K562 (cell line): ENCODE results near the gene ARFGAP3. TPM values are rescaled to one million over a fixed set of nuclear protein-coding genes. Genes with fewer than 3 reads are reported as not detected.

ENCODE experiments used
- BCLAF1 ChIP-seq, 2 experiments: fragments of 450-650 bp in 1 of 2; IDR thresholded peaks; 2 replicates each; pipeline ENCODE4 v1.6.1; 2011 to 2017; ENCODE audit warnings: low read depth in 2 of 2, antibody characterized with exemption in 1 of 2, borderline replicate concordance in 1 of 2, low read length in 1 of 2, mild to moderate bottlenecking in 1 of 2, mixed read lengths in 1 of 2; ENCODE audit not compliant: control insufficient read depth in 1 of 2
- ESRRB ChIP-seq: fragments of 250-450 bp; sonication (Bioruptor Pico); IDR thresholded peaks from 2 replicates; pipeline ENCODE4 v1.5.0; 2020; ENCODE audit warnings: mild to moderate bottlenecking, moderate library complexity, borderline replicate concordance
- ETS2 ChIP-seq: IDR thresholded peaks from 2 replicates; pipeline ENCODE4 v1.6.1; 2016; ENCODE audit warnings: borderline replicate concordance, missing genetic modification characterization, mild to moderate bottlenecking, moderate library complexity, missing compliant biosample characterization; ENCODE audit not compliant: poor library complexity, severe bottlenecking
- HDAC6 ChIP-seq: IDR thresholded peaks from 2 replicates; pipeline ENCODE4 v1.6.1; 2012; ENCODE audit warnings: low read depth, mild to moderate bottlenecking, control low read depth, inconsistent platforms, low read length, moderate library complexity
- HINFP ChIP-seq: fragments of 450-650 bp; conservative IDR thresholded peaks from 2 replicates; pipeline ENCODE4 v1.6.1; 2016; ENCODE audit warnings: missing genetic modification characterization, low read depth, mild to moderate bottlenecking, control low read depth, missing compliant biosample characterization
- HSF4 ChIP-seq: fragments of 250-450 bp; sonication (Bioruptor Pico); IDR thresholded peaks from 2 replicates; pipeline ENCODE4 v2.1.2; 2022; ENCODE audit warnings: mild to moderate bottlenecking, moderate library complexity, borderline replicate concordance
- IRF2 ChIP-seq: sonication (generic); formaldehyde crosslinking; IDR thresholded peaks from 2 replicates; pipeline ENCODE4 v1.8.1; 2022; ENCODE audit warnings: mild to moderate bottlenecking, missing genetic modification reagents
- KAT7 ChIP-seq: sonication (generic); formaldehyde crosslinking; IDR thresholded peaks from 2 replicates; pipeline ENCODE4 v1.8.0; 2022; ENCODE audit warnings: missing genetic modification reagents, mild to moderate bottlenecking, borderline replicate concordance
- PHB ChIP-seq: fragments of 250-450 bp; sonication (Bioruptor Pico); IDR thresholded peaks from 2 replicates; pipeline ENCODE4 v1.5.0; 2021
- SRSF9 ChIP-seq: fragments of 200-400 bp; formaldehyde crosslinking; IDR thresholded peaks from 2 replicates; pipeline ENCODE4 v1.6.1; 2017; ENCODE audit warnings: low read depth, low read length, borderline replicate concordance
- U2AF1 ChIP-seq: fragments of 200-400 bp; formaldehyde crosslinking; optimal IDR thresholded peaks from 2 replicates; pipeline ENCODE3; 2017; ENCODE audit warnings: mild to moderate bottlenecking, low read depth, low read length, moderate library complexity
- ZBTB8A ChIP-seq: fragments of 450-650 bp; IDR thresholded peaks from 2 replicates; pipeline ENCODE4 v1.6.1; 2018; ENCODE audit warnings: mild to moderate bottlenecking, moderate library complexity; ENCODE audit not compliant: partially characterized antibody
- ZNF699 ChIP-seq: fragments of 250-450 bp; sonication (Bioruptor Pico); IDR thresholded peaks from 2 replicates; pipeline ENCODE4 v1.8.0; 2021; ENCODE audit warnings: mild to moderate bottlenecking, moderate library complexity; ENCODE audit not compliant: insufficient replicate concordance
- ZNF707 ChIP-seq: fragments of 250-450 bp; sonication (Bioruptor Pico); conservative IDR thresholded peaks from 2 replicates; pipeline ENCODE4 v1.8.0; 2022; ENCODE audit warnings: inconsistent platforms, mild to moderate bottlenecking, moderate library complexity
- ZNF717 ChIP-seq: fragments of 250-450 bp; sonication (Bioruptor Pico); IDR thresholded peaks from 2 replicates; pipeline ENCODE4 v1.5.0; 2021
- polyA plus RNA-seq, 8 experiments: library from polyadenylated mRNA; depleted of rRNA in 4 of 8; stranded (reverse) in 5 of 8; unstranded in 3 of 8; fragments of >200 nt; fragmentation: Nextera tagmentation in 2 of 8; fragmentation: Illumina TruSeq in 1 of 8; extraction: Ambion mirVana in 2 of 8; extraction: Trizol in 1 of 8; gene quantifications; 2 replicates each; pipeline versions ENCODE4 v1.2.1 to v1.2.3, GENCODE V29; 2011 to 2014; ENCODE audit warnings: inconsistent platforms in 1 of 8, missing spikeins in 1 of 8
- total RNA-seq, 7 experiments: library from RNA; depleted of rRNA in 6 of 7; stranded (reverse); fragments of >200 nt in 6 of 7; fragmentation: Illumina TruSeq in 2 of 7; extraction: Trizol in 2 of 7; gene quantifications; 2 replicates each; pipeline versions ENCODE4 v1.2.1 to v1.2.3, GENCODE V29; 2011 to 2021; ENCODE audit warnings: low replicate concordance in 1 of 7
- TF ChIP-seq, protein P1 (sequence below): fragments of 450-650 bp; IDR thresholded peaks from 2 replicates; pipeline ENCODE4 v1.6.1; 2016; ENCODE audit warnings: antibody characterized with exemption
- TF ChIP-seq, protein P2 (sequence below): fragments of 250-450 bp; sonication (Bioruptor Pico); IDR thresholded peaks from 2 replicates; pipeline ENCODE4 v1.4.0; 2020; ENCODE audit warnings: mild to moderate bottlenecking, moderate library complexity, borderline replicate concordance

The ARFGAP3 gene
- total and polyA plus RNA-seq, 9 of the 15 experiments (the other 6 are each of a cell fraction or from before 2014, with no cell fraction given), result 14.2 to 31.9 (median 22.7) TPM

DNA sequence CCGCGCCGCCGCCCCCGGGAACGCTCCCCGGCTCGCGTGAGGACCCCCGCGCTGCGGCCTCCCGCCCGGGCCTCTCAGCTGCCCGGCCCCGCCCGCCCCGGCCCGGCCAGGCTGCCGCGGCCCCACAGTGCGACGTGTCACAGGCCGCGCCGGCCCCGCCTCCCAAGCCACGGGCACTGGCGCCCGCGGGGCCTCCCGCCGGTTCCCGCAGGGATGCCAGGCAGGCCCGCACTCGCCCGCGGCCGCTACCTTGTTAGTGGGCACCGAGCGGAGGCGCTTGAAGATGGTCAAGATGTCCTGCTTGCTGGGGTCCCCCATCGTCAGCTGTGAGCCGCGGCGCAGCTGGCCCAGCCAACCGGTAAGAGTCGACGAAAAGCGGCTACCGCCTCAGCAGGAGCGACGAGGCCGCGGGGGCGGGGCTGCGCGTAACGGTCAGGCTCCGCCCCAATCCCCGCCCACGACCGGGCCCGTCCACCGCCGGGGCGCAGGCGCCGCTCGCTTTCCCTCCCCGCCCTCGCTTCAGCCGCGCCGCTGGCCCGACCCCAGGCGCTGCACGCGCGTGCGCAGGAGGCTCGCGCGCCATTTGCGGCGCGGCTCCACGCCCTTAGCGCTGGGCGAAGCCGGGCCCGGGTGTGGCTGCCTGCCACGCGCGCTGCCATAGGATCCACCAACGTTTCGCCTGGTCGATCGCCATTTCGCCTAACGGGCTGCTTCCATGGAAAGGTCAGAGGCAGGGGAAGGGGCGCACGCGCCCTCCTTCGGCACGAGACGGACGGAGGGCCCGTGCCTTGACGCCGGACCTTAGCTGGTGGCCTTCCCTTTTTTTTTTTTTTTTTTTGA is at the start of gene ARFGAP3 (continued):
- TF ChIP-seq, protein P1, sequence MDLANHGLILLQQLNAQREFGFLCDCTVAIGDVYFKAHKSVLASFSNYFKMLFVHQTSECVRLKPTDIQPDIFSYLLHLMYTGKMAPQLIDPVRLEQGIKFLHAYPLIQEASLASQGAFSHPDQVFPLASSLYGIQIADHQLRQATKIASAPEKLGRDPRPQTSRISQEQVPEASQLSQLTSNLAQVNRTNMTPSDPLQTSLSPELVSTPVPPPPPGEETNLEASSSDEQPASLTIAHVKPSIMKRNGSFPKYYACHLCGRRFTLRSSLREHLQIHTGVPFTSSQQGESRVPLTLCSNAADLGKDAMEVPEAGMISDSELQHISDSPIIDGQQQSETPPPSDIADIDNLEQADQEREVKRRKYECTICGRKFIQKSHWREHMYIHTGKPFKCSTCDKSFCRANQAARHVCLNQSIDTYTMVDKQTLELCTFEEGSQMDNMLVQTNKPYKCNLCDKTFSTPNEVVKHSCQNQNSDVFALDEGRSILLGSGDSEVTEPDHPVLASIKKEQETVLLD, result no peak; the same call in 1 of the 2 replicates
- TF ChIP-seq ZBTB8A (no peak), HINFP (tag) (no peak), HDAC6 (no peak), KAT7 (CRISPR knock-in tag) (peak; percentile 64; the same call in 1 of the 2 replicates), HSF4 (CRISPR knock-in tag) (no peak), ESRRB (CRISPR knock-in tag) (no peak), ZNF699 (CRISPR knock-in tag) (no peak), IRF2 (CRISPR knock-in tag) (no peak), PHB (CRISPR knock-in tag) (no peak), BCLAF1 (IDR thresholded peaks at IDR 0.05; ENCODE audit: borderline replicate concordance in 1 of 2, control insufficient read depth in 1 of 2, low read depth in 2 of 2, low read length in 1 of 2) (no peak), ETS2 (tag) (no peak), ZNF717 (CRISPR knock-in tag) (no peak), U2AF1 (no peak), ZNF707 (CRISPR knock-in tag) (no peak), SRSF9 (no peak)
- TF ChIP-seq, protein P2, sequence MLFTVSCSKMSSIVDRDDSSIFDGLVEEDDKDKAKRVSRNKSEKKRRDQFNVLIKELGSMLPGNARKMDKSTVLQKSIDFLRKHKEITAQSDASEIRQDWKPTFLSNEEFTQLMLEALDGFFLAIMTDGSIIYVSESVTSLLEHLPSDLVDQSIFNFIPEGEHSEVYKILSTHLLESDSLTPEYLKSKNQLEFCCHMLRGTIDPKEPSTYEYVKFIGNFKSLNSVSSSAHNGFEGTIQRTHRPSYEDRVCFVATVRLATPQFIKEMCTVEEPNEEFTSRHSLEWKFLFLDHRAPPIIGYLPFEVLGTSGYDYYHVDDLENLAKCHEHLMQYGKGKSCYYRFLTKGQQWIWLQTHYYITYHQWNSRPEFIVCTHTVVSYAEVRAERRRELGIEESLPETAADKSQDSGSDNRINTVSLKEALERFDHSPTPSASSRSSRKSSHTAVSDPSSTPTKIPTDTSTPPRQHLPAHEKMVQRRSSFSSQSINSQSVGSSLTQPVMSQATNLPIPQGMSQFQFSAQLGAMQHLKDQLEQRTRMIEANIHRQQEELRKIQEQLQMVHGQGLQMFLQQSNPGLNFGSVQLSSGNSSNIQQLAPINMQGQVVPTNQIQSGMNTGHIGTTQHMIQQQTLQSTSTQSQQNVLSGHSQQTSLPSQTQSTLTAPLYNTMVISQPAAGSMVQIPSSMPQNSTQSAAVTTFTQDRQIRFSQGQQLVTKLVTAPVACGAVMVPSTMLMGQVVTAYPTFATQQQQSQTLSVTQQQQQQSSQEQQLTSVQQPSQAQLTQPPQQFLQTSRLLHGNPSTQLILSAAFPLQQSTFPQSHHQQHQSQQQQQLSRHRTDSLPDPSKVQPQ (CRISPR knock-in tag), result no peak
